ENCODE results near the gene TOP1. TPM values are rescaled to one million over a fixed set of nuclear protein-coding genes. Genes with fewer than 3 reads are reported as not detected.

The TOP1 gene
- total RNA-seq, 6 experiments from 2014 or later = 17.3 to 29.7 (median 25.5) TPM

DNA sequence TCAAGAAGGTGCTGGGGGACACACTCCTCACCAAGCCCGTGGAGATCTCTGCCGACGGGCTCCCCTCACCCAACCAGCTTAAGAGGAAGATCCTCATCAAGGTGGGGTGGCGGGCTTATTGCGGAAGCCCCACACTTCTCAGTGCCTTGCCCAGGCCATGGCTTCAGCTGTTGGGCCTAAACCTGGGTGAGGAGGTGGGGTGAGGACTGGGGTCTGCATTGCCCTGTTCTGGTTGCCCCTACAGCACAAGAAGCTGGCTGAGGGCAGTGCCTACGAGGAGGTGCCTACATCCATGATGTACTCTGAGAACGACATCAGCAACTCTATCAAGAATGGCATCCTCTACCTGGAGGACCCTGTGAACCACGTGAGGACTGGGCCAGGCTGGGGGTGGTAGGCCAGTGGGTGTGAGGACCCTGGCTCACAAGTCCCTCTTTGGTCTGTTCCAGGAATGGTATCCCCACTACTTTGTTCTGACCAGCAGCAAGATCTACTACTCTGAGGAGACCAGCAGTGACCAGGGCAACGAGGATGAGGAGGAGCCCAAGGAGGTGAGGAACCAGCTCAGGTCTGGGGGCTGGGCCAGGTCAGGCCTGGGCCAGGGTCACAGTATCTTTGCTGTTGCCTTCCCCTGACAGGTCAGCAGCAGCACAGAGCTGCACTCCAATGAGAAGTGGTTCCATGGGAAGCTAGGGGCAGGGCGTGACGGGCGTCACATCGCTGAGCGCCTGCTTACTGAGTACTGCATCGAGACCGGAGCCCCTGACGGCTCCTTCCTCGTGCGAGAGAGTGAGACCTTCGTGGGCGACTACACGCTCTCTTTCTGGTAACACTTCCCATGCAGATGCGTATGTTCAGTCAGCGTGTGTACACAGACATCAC is 136.6 kb downstream of the TOP1 start:
- no peaks in the 10 kb centered on the region for H3K4me1 ChIP-seq
- peaks cover 0 to 39% (median 10%) of the 10 kb centered on the region in 4 donors for H3K36me3 ChIP-seq
- DNase-seq (peak in 1 of 3 donors; percentile 26), ATAC-seq (no peak)
- no peaks in the 10 kb centered on the region for H3K27me3 ChIP-seq
- H3K4me3 ChIP-seq = no peak overlapping the region
- no peak overlapping the region for H3K27ac ChIP-seq
- intact Hi-C loops (cut with DNase I) = no loop called here
- 93% methylated on average over 17 of the region's 24 CpGs for WGBS (ENCODE audit: insufficient coverage, low coverage, low lambda C conversion rate, missing lambda C conversion rate)
- H3K9me3 ChIP-seq = no peaks in the 10 kb centered on the region
- no peak for TF ChIP-seq CTCF (IDR thresholded peaks at IDR 0.05)
- no peak for TF ChIP-seq POLR2A (IDR thresholded peaks at IDR 0.05)

DNA sequence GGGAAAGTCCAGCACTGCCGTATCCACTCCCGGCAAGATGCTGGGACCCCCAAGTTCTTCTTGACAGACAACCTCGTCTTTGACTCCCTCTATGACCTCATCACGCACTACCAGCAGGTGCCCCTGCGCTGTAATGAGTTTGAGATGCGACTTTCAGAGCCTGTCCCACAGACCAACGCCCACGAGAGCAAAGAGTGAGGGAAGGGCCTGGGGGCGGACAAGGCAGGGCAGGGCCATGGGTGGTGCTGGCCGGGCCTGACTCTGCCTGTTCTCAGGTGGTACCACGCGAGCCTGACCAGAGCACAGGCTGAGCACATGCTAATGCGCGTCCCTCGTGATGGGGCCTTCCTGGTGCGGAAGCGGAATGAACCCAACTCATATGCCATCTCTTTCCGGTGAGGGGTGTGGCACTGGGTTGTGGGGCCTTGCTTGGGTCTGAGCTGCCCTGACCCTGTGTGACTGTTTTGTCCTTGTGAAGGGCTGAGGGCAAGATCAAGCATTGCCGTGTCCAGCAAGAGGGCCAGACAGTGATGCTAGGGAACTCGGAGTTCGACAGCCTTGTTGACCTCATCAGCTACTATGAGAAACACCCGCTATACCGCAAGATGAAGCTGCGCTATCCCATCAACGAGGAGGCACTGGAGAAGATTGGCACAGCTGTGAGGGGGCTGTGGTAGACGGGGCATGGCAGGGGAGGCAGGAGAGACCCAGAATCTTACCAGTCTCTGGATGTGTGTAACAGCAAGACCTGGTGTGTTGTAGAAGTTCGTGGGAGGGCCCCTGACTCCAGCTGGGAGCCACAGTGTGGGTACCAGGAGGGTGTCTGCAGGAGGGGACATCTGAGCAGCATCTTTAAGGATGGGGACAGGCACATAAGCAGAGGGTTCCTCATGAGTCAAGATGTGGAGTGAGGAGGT is 137.8 kb downstream of the TOP1 start:
- TF ChIP-seq POLR2A (IDR thresholded peaks at IDR 0.05) (no peak), CTCF (IDR thresholded peaks at IDR 0.05) (no peak)
- 90% methylated on average over 9 of the region's 27 CpGs for WGBS (ENCODE audit: insufficient coverage, low coverage, low lambda C conversion rate, missing lambda C conversion rate)
- DNase-seq = peak in 2 of 3 donors; percentile 31 to 42
- peaks cover 0 to 39% (median 10%) of the 10 kb centered on the region in 4 donors for H3K36me3 ChIP-seq
- H3K9me3 ChIP-seq = no peaks in the 10 kb centered on the region
- no peak overlapping the region for H3K27ac ChIP-seq
- ATAC-seq = no peak
- H3K4me3 ChIP-seq = no peak overlapping the region
- intact Hi-C loops (cut with DNase I) = no loop called here
- H3K4me1 ChIP-seq = no peaks in the 10 kb centered on the region
- no peaks in the 10 kb centered on the region for H3K27me3 ChIP-seq

DNA sequence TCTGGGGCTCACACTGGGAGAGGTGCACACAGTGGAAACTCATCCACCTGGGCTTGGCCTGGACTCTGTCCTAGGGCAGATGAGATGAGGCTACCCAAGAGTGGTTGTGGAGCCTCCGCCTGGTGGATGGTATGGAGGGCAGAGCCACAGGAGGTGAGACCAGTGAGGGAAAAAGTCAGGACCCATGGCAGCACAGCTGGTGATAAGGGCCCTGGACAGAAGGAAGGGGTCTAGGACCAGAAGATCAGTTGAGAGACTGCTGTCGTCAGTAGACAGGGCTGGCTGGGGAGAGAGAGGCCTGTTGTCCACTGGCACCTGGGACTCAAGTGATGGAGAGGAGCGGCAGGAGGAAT is 138.5 kb downstream of the TOP1 start:
- ATAC-seq (no peak), DNase-seq (peak in 1 of 3 donors; percentile 21)
- no peak for TF ChIP-seq POLR2A (IDR thresholded peaks at IDR 0.05)
- no peak for TF ChIP-seq CTCF (IDR thresholded peaks at IDR 0.05)
- Histone ChIP-seq H3K27ac (no peak overlapping the region), H3K36me3 (peaks cover 0 to 39% (median 10%) of the 10 kb centered on the region in 4 donors), H3K27me3 (no peaks in the 10 kb centered on the region), H3K9me3 (no peaks in the 10 kb centered on the region), H3K4me3 (no peak overlapping the region), H3K4me1 (no peaks in the 10 kb centered on the region)
- WGBS (ENCODE audit: insufficient coverage, low coverage, low lambda C conversion rate, missing lambda C conversion rate) = 93% methylated on average over 3 of the region's 3 CpGs
- intact Hi-C loops (cut with DNase I) = no loop called here

- H3K27me3 ChIP-seq = no peaks in the 10 kb centered on the region
- intact Hi-C loops (cut with DNase I) = no loop called here
- TF ChIP-seq POLR2A (IDR thresholded peaks at IDR 0.05) = no peak
- no peak for TF ChIP-seq CTCF (IDR thresholded peaks at IDR 0.05)
- no peak overlapping the region for H3K27ac ChIP-seq
- H3K9me3 ChIP-seq = no peaks in the 10 kb centered on the region
- H3K4me3 ChIP-seq = no peak overlapping the region
- no peaks in the 10 kb centered on the region for H3K4me1 ChIP-seq
- H3K36me3 ChIP-seq = peaks cover 0 to 39% (median 10%) of the 10 kb centered on the region in 4 donors
- ATAC-seq = no peak
- 71% methylated on average over 4 of the region's 11 CpGs for WGBS (ENCODE audit: insufficient coverage, low coverage, low lambda C conversion rate, missing lambda C conversion rate)
- peak in 1 of 3 donors; percentile 26 for DNase-seq
Measured at GRCh38 chr20:41167481-41168253, 139.0 kb downstream of the TOP1 start.

Measured in right lobe of liver (tissue), 6 donors.